Muscle of back (tissue), 13 donors: ENCODE measurements around the gene NLGN1. TPM values are rescaled to one million over a fixed set of nuclear protein-coding genes. Genes with fewer than 3 reads are reported as not detected.
A peak's percentile ranks its signal among the peaks of the same experiment; 100 is the strongest.
"Not testable (repeated sequence)": the region's sequence is repeated elsewhere in the genome, so short reads cannot be mapped to it uniquely, and the experiment has no call there.

Experiments
- DNase-seq, 3 donors: peaks; one replicate each; pipeline versions ENCODE4 v3.0.0 to v3.0.0-alpha.2; 2013
- long read RNA-seq, 9 donors: transcript quantifications; one replicate each; lab custom pipeline, GENCODE V29; 2026
- polyA plus RNA-seq, 10 donors: library from polyadenylated mRNA; unstranded; fragments of 120-200 nt; gene quantifications; one replicate each; pipeline ENCODE4 v1.2.1, GENCODE V29; 2013; ENCODE audit not compliant: insufficient read length in 10 of 10

The NLGN1 gene
- 1 to 10 TPM; 1.5 to 2.7 (median 2.0) TPM for polyA plus RNA-seq
- long read RNA-seq, donor 1, partial matches to known transcripts = 0 of 1 reads
- long read RNA-seq, donor 1, other reads (novel, unspliced or antisense) = 0 of 1 reads
- long read RNA-seq, donor 2 = 0 reads
- long read RNA-seq, donor 3 = 0 reads
- long read RNA-seq, donor 4 = 0 reads
- long read RNA-seq, donor 5 = 0 reads
- long read RNA-seq, donor 6, partial matches to known transcripts = 0 of 1 reads
- long read RNA-seq, donor 6, other reads (novel, unspliced or antisense) = 0 of 1 reads
- long read RNA-seq, donor 7, partial matches to known transcripts = 0 of 3 reads
- long read RNA-seq, donor 7, other reads (novel, unspliced or antisense) = 0 of 3 reads
- long read RNA-seq, donor 8 = 0 reads
- long read RNA-seq, donor 9 = 0 reads

GRCh38 chr3:173397161-173398110 lies at the start of gene NLGN1:
Gene NLGN1, plus strand, starts transcription at chr3:173397744.
- DNase-seq = peak; percentile 64 to 93 (median 86)

GRCh38 chr3:173351886-173352285 lies 45.7 kb upstream of the NLGN1 start:
- DNase-seq = no peak

- DNase-seq = not testable (repeated sequence)
Observed at GRCh38 chr3:173353137-173353536, 44.4 kb upstream of the NLGN1 start.

GRCh38 chr3:173354124-173354523 lies 43.4 kb upstream of the NLGN1 start:
- no peak for DNase-seq

- DNase-seq = peak; percentile 7 to 57 (median 30)
Observed at GRCh38 chr3:173371848-173372487, 25.6 kb upstream of the NLGN1 start.

GRCh38 chr3:173380681-173381080 lies 16.9 kb upstream of the NLGN1 start:
- no peak for DNase-seq

- DNase-seq = not testable (repeated sequence)
Observed at GRCh38 chr3:173381936-173382335, 15.6 kb upstream of the NLGN1 start.

GRCh38 chr3:173395073-173395411 lies 2.5 kb upstream of the NLGN1 start:
- no peak for DNase-seq

- peak; percentile 71 to 93 (median 84) for DNase-seq
Observed at GRCh38 chr3:173395412-173396181, 1.9 kb upstream of the NLGN1 start.

GRCh38 chr3:173396191-173397041 lies 1.1 kb upstream of the NLGN1 start:
- peak; percentile 11 to 61 (median 19) for DNase-seq

- DNase-seq = peak in 1 of 3 donors; percentile 16
Observed at GRCh38 chr3:173398111-173398479, 551 bp downstream of the NLGN1 start.

GRCh38 chr3:173399044-173399443 lies 1.5 kb downstream of the NLGN1 start:
- no peak for DNase-seq

- no peak for DNase-seq
Observed at GRCh38 chr3:173401369-173401768, 3.8 kb downstream of the NLGN1 start.

- no peak for DNase-seq
Observed at GRCh38 chr3:173402656-173403055, 5.1 kb downstream of the NLGN1 start.

GRCh38 chr3:173403376-173403775 lies 5.8 kb downstream of the NLGN1 start:
- DNase-seq = no peak

- DNase-seq = no peak
Observed at GRCh38 chr3:173404156-173404555, 6.6 kb downstream of the NLGN1 start.

GRCh38 chr3:173410436-173410835 lies 12.9 kb downstream of the NLGN1 start:
- no peak for DNase-seq

- peak in 1 of 3 donors; percentile 31 for DNase-seq
Observed at GRCh38 chr3:173410849-173411248, 13.3 kb downstream of the NLGN1 start.

- peak; percentile 21 to 77 (median 46) for DNase-seq
Observed at GRCh38 chr3:173411375-173411973, 13.9 kb downstream of the NLGN1 start.

- no peak for DNase-seq
Observed at GRCh38 chr3:173416070-173416469, 18.5 kb downstream of the NLGN1 start.
